HepG2 (cell line): ENCODE data around the gene SPATA25. TPM values are rescaled to one million over a fixed set of nuclear protein-coding genes. Genes with fewer than 3 reads are reported as not detected.
A peak's percentile ranks its signal among the peaks of the same experiment; 100 is the strongest.

ENCODE experiments used
- FOXO1 ChIP-seq: sonication (generic); formaldehyde crosslinking; IDR thresholded peaks from 2 replicates; pipeline ENCODE4 v1.4.0; 2020; ENCODE audit warnings: missing genetic modification reagents
- HOXA3 ChIP-seq: sonication (generic); formaldehyde crosslinking; IDR thresholded peaks from 2 replicates; pipeline ENCODE4 v1.5.0; 2020; ENCODE audit warnings: missing genetic modification reagents
- KLF15 ChIP-seq: sonication (generic); formaldehyde crosslinking; IDR thresholded peaks from 2 replicates; pipeline ENCODE4 v1.8.1; 2023; ENCODE audit warnings: borderline replicate concordance, mild to moderate bottlenecking, inconsistent platforms, missing genetic modification reagents, mixed read lengths
- NCOA1 ChIP-seq: sonication (generic); formaldehyde crosslinking; IDR thresholded peaks from 2 replicates; pipeline ENCODE4 v1.9.0; 2021; ENCODE audit warnings: missing genetic modification reagents
- RCOR2 ChIP-seq: IDR thresholded peaks from 2 replicates; pipeline ENCODE4 v1.6.1; 2016; ENCODE audit warnings: missing biosample characterization, missing genetic modification reagents
- ZBTB20 ChIP-seq: sonication (generic); formaldehyde crosslinking; IDR thresholded peaks from 2 replicates; pipeline ENCODE4 v1.8.1; 2023; ENCODE audit warnings: missing genetic modification reagents, low read depth, mild to moderate bottlenecking, borderline replicate concordance
- ZFY ChIP-seq: sonication (generic); formaldehyde crosslinking; IDR thresholded peaks from 2 replicates; pipeline ENCODE4 v1.4.0; 2020; ENCODE audit warnings: missing genetic modification reagents
- ZNF235 ChIP-seq: sonication (generic); formaldehyde crosslinking; IDR thresholded peaks from 2 replicates; pipeline ENCODE4 v1.8.1; 2023; ENCODE audit warnings: mild to moderate bottlenecking, missing genetic modification reagents, borderline replicate concordance
- ZNF790 ChIP-seq: sonication (generic); formaldehyde crosslinking; IDR thresholded peaks from 2 replicates; pipeline ENCODE4 v1.8.0; 2022; ENCODE audit warnings: missing genetic modification reagents, mild to moderate bottlenecking, borderline replicate concordance
- polyA plus RNA-seq, 8 experiments: library from polyadenylated mRNA; depleted of rRNA in 3 of 8; stranded (reverse) in 7 of 8; unstranded in 1 of 8; fragments of >200 nt; fragmentation: Illumina TruSeq in 4 of 8; extraction: Trizol in 4 of 8; gene quantifications; 2 replicates each; pipeline versions ENCODE4 v1.2.1 to v1.2.3, GENCODE V29; 2011 to 2016; ENCODE audit warnings: low read depth in 4 of 8, missing spikeins in 1 of 8, mixed read lengths in 1 of 8; ENCODE audit not compliant: insufficient read depth in 1 of 8
- total RNA-seq, 5 experiments: library from RNA; depleted of rRNA; stranded (reverse); fragments of >200 nt; fragmentation: Illumina TruSeq; extraction: Trizol; gene quantifications; 2 replicates each; pipeline ENCODE4 v1.2.3, GENCODE V29; 2016; ENCODE audit warnings: low read depth in 1 of 5
- TF ChIP-seq, protein P1 (sequence below): sonication (generic); formaldehyde crosslinking; IDR thresholded peaks from 2 replicates; pipeline ENCODE4 v1.4.0; 2020; ENCODE audit warnings: mild to moderate bottlenecking, missing genetic modification reagents

SPATA25 gene
- total and polyA plus RNA-seq, 2 of the 13 experiments (the other 11 are each of a cell fraction or from before 2014, with no cell fraction given) = 4.8 to 7.6 TPM

DNA sequence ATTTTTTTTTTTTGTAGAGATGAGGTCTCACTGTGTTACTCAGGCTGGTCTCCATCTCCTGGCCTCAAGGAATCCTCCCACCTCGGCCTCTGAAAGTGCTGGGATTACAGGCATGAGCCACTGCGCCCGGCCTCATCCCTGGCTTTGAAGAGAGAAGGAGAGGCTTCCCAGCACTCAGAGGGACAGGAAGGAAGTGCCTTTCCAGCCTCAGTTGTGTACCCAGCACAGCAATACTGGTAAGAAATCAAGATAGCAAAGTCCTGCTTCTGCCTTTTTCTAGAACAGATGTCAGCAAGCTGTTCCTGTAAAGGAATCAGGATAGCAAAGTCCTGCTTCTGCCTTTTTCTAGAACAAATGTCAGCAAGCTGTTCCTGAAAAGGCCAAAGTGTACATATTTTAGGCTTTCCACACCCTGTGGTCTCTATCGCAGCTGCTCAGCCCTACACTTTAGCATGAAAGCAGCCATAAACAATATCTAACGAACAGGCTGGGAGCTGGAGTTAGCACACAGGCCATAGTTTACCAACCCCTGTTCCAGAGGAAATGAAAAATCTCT, 30.8 kb upstream of the SPATA25 start (continued):
- TF ChIP-seq, protein P1, sequence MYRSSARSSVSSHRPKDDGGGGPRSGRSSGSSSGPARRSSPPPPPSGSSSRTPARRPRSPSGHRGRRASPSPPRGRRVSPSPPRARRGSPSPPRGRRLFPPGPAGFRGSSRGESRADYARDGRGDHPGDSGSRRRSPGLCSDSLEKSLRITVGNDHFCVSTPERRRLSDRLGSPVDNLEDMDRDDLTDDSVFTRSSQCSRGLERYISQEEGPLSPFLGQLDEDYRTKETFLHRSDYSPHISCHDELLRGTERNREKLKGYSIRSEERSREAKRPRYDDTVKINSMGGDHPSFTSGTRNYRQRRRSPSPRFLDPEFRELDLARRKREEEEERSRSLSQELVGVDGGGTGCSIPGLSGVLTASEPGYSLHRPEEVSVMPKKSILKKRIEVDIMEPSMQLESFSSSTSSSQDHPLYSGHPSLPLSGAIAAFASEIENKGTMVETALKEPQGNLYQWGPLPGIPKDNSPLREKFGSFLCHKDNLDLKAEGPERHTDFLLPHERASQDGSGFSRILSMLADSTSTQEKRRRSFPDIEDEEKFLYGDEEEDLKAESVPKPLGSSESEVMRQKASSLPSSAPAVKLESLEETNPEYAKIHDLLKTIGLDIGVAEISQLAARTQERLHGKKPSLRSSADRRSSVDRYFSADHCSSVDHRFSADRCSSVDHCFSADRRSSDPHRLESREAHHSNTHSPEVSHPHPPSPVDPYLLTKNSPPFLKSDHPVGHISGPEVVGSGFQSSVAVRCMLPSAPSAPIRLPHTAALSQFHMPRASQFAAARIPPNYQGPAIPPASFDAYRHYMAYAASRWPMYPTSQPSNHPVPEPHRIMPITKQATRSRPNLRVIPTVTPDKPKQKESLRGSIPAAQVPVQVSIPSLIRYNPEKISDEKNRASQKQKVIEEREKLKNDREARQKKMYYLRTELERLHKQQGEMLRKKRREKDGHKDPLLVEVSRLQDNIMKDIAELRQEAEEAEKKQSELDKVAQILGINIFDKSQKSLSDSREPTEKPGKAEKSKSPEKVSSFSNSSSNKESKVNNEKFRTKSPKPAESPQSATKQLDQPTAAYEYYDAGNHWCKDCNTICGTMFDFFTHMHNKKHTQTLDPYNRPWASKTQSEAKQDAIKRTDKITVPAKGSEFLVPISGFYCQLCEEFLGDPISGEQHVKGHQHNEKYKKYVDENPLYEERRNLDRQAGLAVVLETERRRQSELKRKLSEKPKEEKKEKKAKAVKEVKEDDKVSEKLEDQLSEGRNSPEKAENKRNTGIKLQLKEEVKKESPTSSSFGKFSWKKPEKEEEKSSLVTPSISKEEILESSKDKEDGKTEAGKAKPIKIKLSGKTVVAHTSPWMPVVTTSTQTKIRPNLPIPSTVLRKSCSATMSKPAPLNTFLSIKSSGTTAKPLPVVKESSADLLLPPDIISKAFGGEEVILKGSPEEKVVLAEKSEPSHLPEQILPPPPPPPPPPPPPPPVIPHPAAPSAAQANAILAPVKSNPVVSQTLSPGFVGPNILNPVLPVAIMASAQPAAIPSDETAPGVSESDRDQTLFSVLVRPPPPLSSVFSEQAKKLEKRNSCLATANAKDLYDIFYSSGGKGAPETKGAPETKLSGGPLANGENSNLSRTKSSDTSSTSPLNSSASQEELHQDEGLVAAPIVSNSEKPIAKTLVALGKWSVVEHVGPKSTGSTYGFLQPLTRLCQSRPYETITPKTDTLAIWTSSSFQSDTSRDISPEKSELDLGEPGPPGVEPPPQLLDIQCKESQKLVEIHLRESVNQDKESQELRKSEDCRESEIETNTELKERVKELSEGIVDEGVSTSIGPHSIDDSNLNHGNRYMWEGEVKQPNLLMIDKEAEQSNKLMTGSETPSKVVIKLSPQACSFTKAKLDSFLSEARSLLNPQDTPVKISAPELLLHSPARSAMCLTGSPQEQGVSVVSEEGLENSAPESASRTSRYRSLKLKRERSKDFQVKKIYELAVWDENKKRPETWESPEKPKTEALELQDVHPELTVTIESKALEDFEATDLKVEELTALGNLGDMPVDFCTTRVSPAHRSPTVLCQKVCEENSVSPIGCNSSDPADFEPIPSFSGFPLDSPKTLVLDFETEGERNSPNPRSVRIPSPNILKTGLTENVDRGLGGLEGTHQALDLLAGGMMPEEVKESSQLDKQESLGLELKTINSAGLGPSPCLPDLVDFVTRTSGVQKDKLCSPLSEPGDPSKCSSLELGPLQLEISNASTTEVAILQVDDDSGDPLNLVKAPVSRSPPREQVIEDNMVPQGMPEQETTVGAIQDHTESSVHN (CRISPR knock-in tag) = no peak
- no peak for TF ChIP-seq RCOR2 (CRISPR knock-in tag)
- TF ChIP-seq ZBTB20 (CRISPR knock-in tag) = 0 out of 2 replicates have a peak, but pooled peaks have one; percentile 43
- TF ChIP-seq HOXA3 (CRISPR knock-in tag) = 0 out of 2 replicates have a peak, but pooled peaks have one; percentile 20
- 0 out of 2 replicates have a peak, but pooled peaks have one; percentile 21 for TF ChIP-seq NCOA1
- peak; percentile 40 for TF ChIP-seq ZFY (CRISPR knock-in tag)
- TF ChIP-seq KLF15 = no peak
- 0 out of 2 replicates have a peak, but pooled peaks have one; percentile 9 for TF ChIP-seq ZNF790 (CRISPR knock-in tag)
- no peak for TF ChIP-seq ZNF235
- 0 out of 2 replicates have a peak, but pooled peaks have one; percentile 20 for TF ChIP-seq FOXO1 (CRISPR knock-in tag)
- TF ChIP-seq, all 625 proteins: peak for 68
